ENCODE data around the gene SPIN1. TPM values are rescaled to one million over a fixed set of nuclear protein-coding genes. Genes with fewer than 3 reads are reported as not detected.
A peak's percentile ranks its signal among the peaks of the same experiment; 100 is the strongest.

SPIN1 gene
- total and polyA plus RNA-seq, 12 donors: 36.3 to 79.9 (median 57.4) TPM

- DNase-seq: no peak
- H3K36me3 ChIP-seq (replicated peaks in 1 of 2): no peaks in the 10 kb centered on the region
- TF ChIP-seq CTCF (IDR thresholded peaks at IDR 0.05) (no peak), POLR2A (IDR thresholded peaks at IDR 0.05) (no peak)
- intact Hi-C loops (cut with DNase I): no loop called here
- no peak overlapping the region for H3K4me3 ChIP-seq
- H3K9me3 ChIP-seq (replicated peaks in 1 of 3): no peaks in the 10 kb centered on the region
- H3K27me3 ChIP-seq: no peaks in the 10 kb centered on the region
- H3K27ac ChIP-seq: no peak overlapping the region
- WGBS, 4 donors: 32 to 50% (median 42%) methylated on average over 2 of the region's 2 CpGs
- H3K4me1 ChIP-seq (replicated peaks in 1 of 2): no peaks in the 10 kb centered on the region
Observed at GRCh38 chr9:88372103-88372654, 16.1 kb upstream of the SPIN1 start.

- 70 to 90% (median 80%) methylated on average over 5 of the region's 5 CpGs for WGBS, 4 donors
- no peaks in the 10 kb centered on the region for H3K27me3 ChIP-seq
- DNase-seq: peak in 1 of 7 donors; percentile 29
- TF ChIP-seq CTCF (IDR thresholded peaks at IDR 0.05): no peak
- H3K36me3 ChIP-seq (replicated peaks in 1 of 2): no peaks in the 10 kb centered on the region
- H3K4me3 ChIP-seq: no peak overlapping the region
- intact Hi-C loops (cut with DNase I): no loop called here
- no peak overlapping the region for H3K27ac ChIP-seq
- no peaks in the 10 kb centered on the region for H3K9me3 ChIP-seq (replicated peaks in 1 of 3)
- no peaks in the 10 kb centered on the region for H3K4me1 ChIP-seq (replicated peaks in 1 of 2)
Observed at GRCh38 chr9:88373045-88373444, 15.2 kb upstream of the SPIN1 start.

DNA sequence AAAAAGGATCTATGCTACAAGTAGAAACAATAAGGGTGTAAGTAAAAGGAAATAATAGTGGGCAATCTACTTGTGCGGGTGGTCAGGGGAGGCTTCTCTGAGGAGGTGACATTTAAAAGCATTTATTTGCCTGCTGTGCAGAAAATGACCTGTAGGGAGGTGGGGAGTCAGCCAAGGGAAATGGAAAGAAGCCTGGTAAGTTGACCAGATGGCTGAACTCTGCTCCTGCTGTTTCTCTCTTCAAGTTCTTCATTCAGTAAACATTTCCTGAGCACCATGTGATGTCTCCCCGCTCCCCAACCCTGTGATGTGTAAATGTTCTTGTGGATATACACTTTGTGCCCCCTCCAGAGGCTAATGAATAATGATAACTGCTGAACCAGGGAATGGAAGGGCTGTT is 9.9 kb upstream of the SPIN1 start:
- Histone ChIP-seq H3K9me3 (replicated peaks in 1 of 3) (no peaks in the 10 kb centered on the region), H3K4me3 (no peak overlapping the region), H3K27me3 (no peaks in the 10 kb centered on the region), H3K36me3 (replicated peaks in 1 of 2) (no peaks in the 10 kb centered on the region), H3K4me1 (replicated peaks in 1 of 2) (no peaks in the 10 kb centered on the region), H3K27ac (no peak overlapping the region)
- no peak for DNase-seq
- intact Hi-C loops (cut with DNase I): no loop called here
- TF ChIP-seq POLR2A (IDR thresholded peaks at IDR 0.05) (no peak), CTCF (IDR thresholded peaks at IDR 0.05) (no peak)
- WGBS, 4 donors: 59 to 74% (median 68%) methylated on average over 2 of the region's 2 CpGs

DNA sequence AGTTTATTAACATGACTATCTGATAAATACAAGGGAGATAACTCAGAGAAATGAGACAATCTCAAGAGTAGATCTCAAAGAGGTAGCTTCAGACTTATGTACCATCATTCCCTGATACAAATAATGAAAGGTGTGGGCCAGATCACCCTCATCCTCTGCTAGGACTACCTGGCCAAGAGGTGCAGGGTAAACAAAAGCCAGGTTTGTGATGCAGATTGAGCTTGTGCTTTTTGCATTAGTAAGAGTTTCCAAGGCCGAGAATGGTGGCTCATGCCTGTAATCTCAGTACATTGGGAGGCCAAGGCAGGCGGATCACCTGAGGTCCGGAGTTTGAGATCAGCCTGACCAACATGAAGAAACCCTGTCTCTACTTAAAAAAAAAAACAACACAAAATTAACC is 8.9 kb upstream of the SPIN1 start:
- 92 to 97% (median 92%) methylated on average over 3 of the region's 3 CpGs for WGBS, 4 donors
- Histone ChIP-seq H3K27ac (no peak overlapping the region), H3K27me3 (no peaks in the 10 kb centered on the region), H3K4me3 (no peak overlapping the region), H3K36me3 (replicated peaks in 1 of 2) (no peaks in the 10 kb centered on the region), H3K9me3 (replicated peaks in 1 of 3) (no peaks in the 10 kb centered on the region), H3K4me1 (replicated peaks in 1 of 2) (no peaks in the 10 kb centered on the region)
- intact Hi-C loops (cut with DNase I): no loop called here
- no peak for DNase-seq
- TF ChIP-seq CTCF (IDR thresholded peaks at IDR 0.05) (no peak), POLR2A (IDR thresholded peaks at IDR 0.05) (no peak)
